Prostate gland (tissue), 2 donors: Measurements from ENCODE around the gene TMEM120A. TPM values are rescaled to one million over a fixed set of nuclear protein-coding genes. Genes with fewer than 3 reads are reported as not detected.
"Not testable (repeated sequence)": the region's sequence is repeated elsewhere in the genome, so short reads cannot be mapped to it uniquely, and the experiment has no call there.

Source experiments
- DNase-seq: peaks from one replicate; pipeline ENCODE4 v3.0.0-alpha.2; 2019; ENCODE audit warnings: low spot score
- H3K27ac ChIP-seq, 2 donors: fragments of 200-600 bp; sonication (generic); 2 replicates each; pipeline ENCODE4 v1.5.1; 2017 to 2019
- H3K27me3 ChIP-seq: fragments of 200-600 bp; sonication (generic); replicated peaks from 2 replicates; pipeline ENCODE4 v1.5.1; 2019; ENCODE audit not compliant: insufficient read depth
- H3K36me3 ChIP-seq, 2 donors: fragments of 200-600 bp; sonication (generic); 1 replicate in 1 of 2; 2 replicates in 1 of 2; pipeline versions ENCODE4 v1.5.1 to v1.8.1; 2017 to 2019
- H3K4me1 ChIP-seq: fragments of 200-600 bp; sonication (generic); replicated peaks from 2 replicates; pipeline ENCODE4 v1.5.1; 2019
- H3K4me3 ChIP-seq, 2 donors: fragments of 200-600 bp; sonication (generic); 2 replicates each; pipeline ENCODE4 v1.5.1; 2017 to 2019
- H3K9me3 ChIP-seq: fragments of 200-600 bp; sonication (generic); 2 replicates; pipeline ENCODE4 v1.5.1; 2017
- CTCF ChIP-seq, 4 experiments: fragments of 200-600 bp in 2 of 4; fragments of 450-650 bp in 2 of 4; sonication (generic) in 2 of 4; IDR thresholded peaks; 1 replicate in 3 of 4; 2 replicates in 1 of 4; pipeline ENCODE4 v1.5.1; 2016 to 2019; ENCODE audit warnings: antibody characterized with exemption in 4 of 4, mild to moderate bottlenecking in 2 of 4, moderate library complexity in 2 of 4
- POLR2A ChIP-seq: fragments of 450-650 bp; IDR thresholded peaks from one replicate; pipeline ENCODE4 v1.6.1; 2016; ENCODE audit warnings: antibody characterized with exemption, mild to moderate bottlenecking
- POLR2AphosphoS5 ChIP-seq: sonication (generic); formaldehyde crosslinking; IDR thresholded peaks from one replicate; pipeline ENCODE4 v1.6.1; 2017; ENCODE audit warnings: antibody characterized with exemption
- WGBS: methylation state at CpG from one replicate; pipeline ENCODE4 v1.1.5; 2018; 5-methylcytosine and 5-hydroxymethylcytosine counted together
- intact Hi-C: fragments of 100-400 bp; cut with DNase I; formaldehyde crosslinking; loops from one replicate; pipeline ENCODE4 v1.14.2; 2022
- total RNA-seq, 2 donors: library from RNA; depleted of rRNA; stranded (reverse); fragments of >200 nt; gene quantifications; one replicate each; pipeline ENCODE4 v1.1.0, GENCODE V29; 2016

TMEM120A gene
- total RNA-seq, 2 donors from 2014 or later, result 20.2 to 40.8 TPM

DNA sequence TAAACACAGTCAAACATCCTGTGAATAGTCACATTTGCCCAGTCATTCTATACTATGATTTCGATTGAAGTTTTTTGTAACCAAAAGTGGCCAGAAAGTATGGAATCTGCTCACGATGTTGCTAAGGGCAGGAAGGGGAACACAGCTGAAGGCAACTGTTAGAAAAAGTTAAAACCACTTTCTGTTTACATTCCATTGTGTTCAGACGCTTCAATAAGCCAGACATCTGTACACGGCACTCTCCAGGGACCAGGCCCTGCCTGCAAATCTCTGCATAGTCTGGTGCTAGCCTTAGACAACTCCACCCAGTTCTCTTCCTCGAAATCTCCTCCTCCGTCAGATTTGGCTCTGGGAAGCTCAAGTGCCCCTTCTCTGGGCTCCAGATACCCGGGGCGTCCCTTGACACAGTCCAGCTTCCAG, 17.1 kb upstream of the TMEM120A start:
- Histone ChIP-seq H3K27me3 (no peaks in the 10 kb centered on the region), H3K27ac (peak overlapping the region; percentile 3 to 5), H3K36me3 (no peaks in the 10 kb centered on the region), H3K4me3 (no peak overlapping the region), H3K4me1 (no peaks in the 10 kb centered on the region), H3K9me3 (no peaks in the 10 kb centered on the region)
- intact Hi-C loops, result no loop called here
- no peak for DNase-seq
- TF ChIP-seq POLR2A, result no peak
- TF ChIP-seq CTCF (IDR thresholded peaks at IDR 0.05), result no peak
- no peak for TF ChIP-seq POLR2AphosphoS5
- 59% methylated on average over 8 of the region's 8 CpGs for WGBS

DNA sequence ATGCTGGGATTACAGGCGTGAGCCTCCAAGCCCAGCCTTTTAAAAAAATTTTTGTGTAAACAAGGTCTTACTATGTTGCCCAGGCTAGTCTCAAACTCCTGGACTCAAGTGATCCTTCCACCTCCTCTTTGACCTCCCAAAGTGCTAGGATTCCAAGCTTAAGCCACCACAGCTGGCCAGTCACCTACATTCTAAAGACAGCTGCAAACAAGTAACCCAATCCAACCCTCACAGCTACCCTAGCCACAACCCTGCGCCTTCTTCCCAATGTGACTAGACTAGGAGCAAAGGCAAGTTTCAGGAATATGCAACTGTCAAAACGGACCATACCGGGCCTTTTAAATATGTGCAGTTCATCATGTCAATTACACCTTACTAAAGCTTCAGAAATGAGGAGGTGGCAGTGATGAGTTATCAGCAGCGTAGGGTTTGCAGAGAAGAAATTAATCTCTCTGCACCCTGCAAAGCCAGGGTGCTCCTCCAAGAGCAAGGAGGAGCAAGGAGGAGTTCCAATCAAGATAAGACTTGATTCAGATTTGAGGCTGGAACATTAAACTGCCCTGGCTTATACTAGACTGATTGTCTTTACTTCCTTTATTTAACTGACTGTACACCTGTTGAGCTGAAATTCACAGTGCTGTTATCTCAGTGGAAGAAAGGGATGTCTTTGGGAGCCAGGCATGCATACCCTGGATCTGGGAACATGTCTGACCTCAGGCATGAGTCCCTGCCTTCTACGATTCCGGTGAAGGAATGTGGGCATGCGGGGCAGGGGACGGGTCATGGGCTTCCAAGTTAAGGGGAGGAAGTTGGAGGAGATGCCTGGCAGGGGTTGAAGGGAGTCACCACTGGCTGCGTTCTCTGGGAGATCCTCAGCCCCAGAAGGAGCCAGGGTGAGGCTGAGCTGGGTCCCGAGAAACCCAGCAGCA, 15.5 kb upstream of the TMEM120A start:
- no peaks in the 10 kb centered on the region for H3K9me3 ChIP-seq
- H3K4me1 ChIP-seq, result no peaks in the 10 kb centered on the region
- intact Hi-C loops, result no loop called here
- no peak overlapping the region for H3K4me3 ChIP-seq
- peak overlapping the region; percentile 5 to 33 for H3K27ac ChIP-seq
- H3K36me3 ChIP-seq, result no peaks in the 10 kb centered on the region
- TF ChIP-seq CTCF (IDR thresholded peaks at IDR 0.05) (no peak), POLR2A (no peak), POLR2AphosphoS5 (no peak)
- DNase-seq, result no peak
- H3K27me3 ChIP-seq, result no peaks in the 10 kb centered on the region
- 64% methylated on average over 11 of the region's 11 CpGs for WGBS

DNA sequence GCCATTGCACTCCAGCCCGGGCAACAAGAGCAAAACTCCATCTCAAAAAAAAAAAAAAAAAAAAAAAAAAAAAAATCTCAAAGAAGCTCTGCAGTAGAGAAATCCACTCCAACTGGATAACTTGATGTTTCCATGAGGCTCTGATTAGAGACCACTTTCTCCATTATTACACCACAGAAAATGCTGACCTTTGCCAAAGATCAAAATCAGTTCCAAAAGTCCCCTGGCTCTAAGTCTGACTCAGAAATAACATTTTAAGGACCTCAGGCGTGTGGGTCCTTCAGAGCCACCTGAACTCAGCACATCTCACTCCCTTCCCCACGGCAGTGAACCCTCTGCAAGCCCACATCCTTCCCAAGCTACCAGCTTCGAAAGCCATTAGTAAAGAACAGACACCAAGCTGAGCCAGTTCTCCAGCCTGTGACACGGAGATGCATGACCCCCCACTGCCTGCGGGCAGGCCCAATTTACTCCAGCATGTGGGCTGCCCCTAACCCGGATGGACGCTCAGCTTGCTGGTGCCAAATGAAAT, 13.8 kb upstream of the TMEM120A start:
- Histone ChIP-seq H3K27me3 (no peaks in the 10 kb centered on the region), H3K9me3 (no peaks in the 10 kb centered on the region), H3K4me3 (no peak overlapping the region), H3K4me1 (no peaks in the 10 kb centered on the region), H3K36me3 (no peaks in the 10 kb centered on the region), H3K27ac (no peak overlapping the region)
- intact Hi-C loops, result no loop called here
- no peak for DNase-seq
- WGBS, result 70% methylated on average over 8 of the region's 8 CpGs
- TF ChIP-seq CTCF (IDR thresholded peaks at IDR 0.05) (no peak), POLR2A (no peak), POLR2AphosphoS5 (no peak)

DNA sequence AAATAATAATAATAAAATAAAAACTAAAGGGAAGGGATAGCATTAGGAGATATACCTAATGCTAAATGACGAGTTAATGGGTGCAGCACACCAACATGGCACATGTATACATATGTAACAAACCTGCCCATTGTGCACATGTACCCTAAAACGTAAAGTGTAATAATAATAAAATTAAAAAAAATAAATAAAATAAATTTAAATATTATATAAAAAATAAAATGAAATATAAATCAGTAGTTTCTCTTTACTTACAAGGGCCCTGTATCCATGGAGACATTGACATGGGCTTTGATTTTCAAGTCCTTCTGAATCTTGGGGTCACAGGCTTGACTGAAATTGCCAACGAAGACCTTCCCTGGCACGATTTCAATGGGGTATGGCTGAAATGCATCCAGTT, 10.6 kb upstream of the TMEM120A start:
- intact Hi-C loops, DNase-seq, H3K9me3 ChIP-seq, H3K27ac ChIP-seq, H3K36me3 ChIP-seq, H3K4me1 ChIP-seq, H3K27me3 ChIP-seq, H3K4me3 ChIP-seq: not testable (repeated sequence)
- 90% methylated on average over 4 of the region's 4 CpGs for WGBS

- no peak overlapping the region for H3K4me3 ChIP-seq
- no peaks in the 10 kb centered on the region for H3K9me3 ChIP-seq
- H3K27ac ChIP-seq, result no peak overlapping the region
- intact Hi-C loops, result no loop called here
- H3K36me3 ChIP-seq, result peaks cover 0 to 3% of the 10 kb centered on the region in 2 donors
- TF ChIP-seq POLR2AphosphoS5, result no peak
- TF ChIP-seq POLR2A, result no peak
- no peak for TF ChIP-seq CTCF (IDR thresholded peaks at IDR 0.05)
- H3K4me1 ChIP-seq, result no peaks in the 10 kb centered on the region
- H3K27me3 ChIP-seq, result no peaks in the 10 kb centered on the region
- no peak for DNase-seq
- 97% methylated on average over 10 of the region's 10 CpGs for WGBS
Observed at GRCh38 chr7:76003351-76003750, 9.0 kb upstream of the TMEM120A start.
